AG04450 (cell line): Measurements from ENCODE around the gene MYOCD. TPM values are rescaled to one million over a fixed set of nuclear protein-coding genes. Genes with fewer than 3 reads are reported as not detected.

Experiments
- CTCF ChIA-PET: fragments of 300-600, 350-600 bp; formaldehyde crosslinking; extraction: SDS; loops from one replicate; lab custom pipeline; 2022; ENCODE audit warnings: antibody characterized with exemption, inconsistent platforms; lab: Charles Lee
- POLR2A ChIA-PET: fragments of 350-600 bp; formaldehyde crosslinking; extraction: SDS; loops from one replicate; lab custom pipeline; 2021; ENCODE audit warnings: antibody characterized with exemption, inconsistent platforms; lab: Yijun Ruan, JAX
- DNase-seq: peaks from one replicate; pipeline ENCODE4 v3.0.0-alpha.2; 2011; ENCODE audit warnings: low read depth, low spot score
- H3K27ac ChIP-seq: one replicate; pipeline ENCODE4 v1.5.1; 2012; ENCODE audit warnings: low read depth, low read length, control low read depth
- H3K27me3 ChIP-seq: one replicate; pipeline ENCODE4 v1.6.0; 2012; ENCODE audit warnings: low read length; ENCODE audit not compliant: control insufficient read depth, insufficient read depth
- H3K4me3 ChIP-seq: 2 replicates; pipeline ENCODE4 v1.5.1; 2011; ENCODE audit warnings: mild to moderate bottlenecking, low read depth, low read length, control low read depth
- H3K9me3 ChIP-seq: 2 replicates; pipeline ENCODE4 v1.5.1; 2012; ENCODE audit warnings: low read length; ENCODE audit not compliant: control insufficient read depth, insufficient read depth
- CTCF ChIP-seq: IDR thresholded peaks from 2 replicates; pipeline ENCODE4 v1.5.1; 2011; ENCODE audit warnings: low read depth, low read length, control low read depth, inconsistent platforms
- polyA plus RNA-seq: library from polyadenylated mRNA; depleted of rRNA; stranded (reverse); fragments of >200 nt; gene quantifications from 2 replicates; pipeline ENCODE4 v1.2.3, GENCODE V29; 2011

Gene MYOCD
- polyA plus RNA-seq, 1 experiment: 19.0 TPM

GRCh38 chr17:12719948-12720347, 54.3 kb downstream of the MYOCD start:
- CTCF ChIA-PET: interaction anchor here (1.1 to 1.6 kb wide), 2 partner anchors 22 to 468 kb away, joined by 3 to 4 read pairs; no protein-coding TSS in a partner anchor

GRCh38 chr17:12721581-12721980, 55.9 kb downstream of the MYOCD start:
- no peak overlapping the region for H3K4me3 ChIP-seq
- H3K27ac ChIP-seq: no peak overlapping the region
- no peak for DNase-seq
- POLR2A ChIA-PET: no interaction called here
- CTCF ChIA-PET: no interaction called here
- no peaks in the 10 kb centered on the region for H3K9me3 ChIP-seq
- no peaks in the 10 kb centered on the region for H3K27me3 ChIP-seq
- TF ChIP-seq CTCF: no peak

More at GRCh38 chr17:12719948-12720347, 54.3 kb downstream of the MYOCD start:
- no peaks in the 10 kb centered on the region for H3K9me3 ChIP-seq
- DNase-seq: no peak
- H3K27me3 ChIP-seq: no peaks in the 10 kb centered on the region
- POLR2A ChIA-PET: interaction anchor here (0.7 kb wide), 1 partner anchor 389 kb away, joined by 4 read pairs; no protein-coding TSS in a partner anchor
- no peak overlapping the region for H3K27ac ChIP-seq
- no peak overlapping the region for H3K4me3 ChIP-seq
- TF ChIP-seq CTCF: no peak

- POLR2A ChIA-PET: no interaction called here
- Histone ChIP-seq H3K9me3 (no peaks in the 10 kb centered on the region), H3K4me3 (no peak overlapping the region), H3K27me3 (no peaks in the 10 kb centered on the region), H3K27ac (no peak overlapping the region)
- CTCF ChIA-PET: interaction anchor here (1.0 kb wide), 1 partner anchor 177 kb away, joined by 3 read pairs; no protein-coding TSS in a partner anchor
- no peak for DNase-seq
- TF ChIP-seq CTCF: no peak
Observed at GRCh38 chr17:12722282-12722681, 56.6 kb downstream of the MYOCD start.

- ChIA-PET POLR2A (no interaction called here), CTCF (interaction anchor here (3.3 kb wide), 1 partner anchor 16 kb away, joined by 17 read pairs; no protein-coding TSS in a partner anchor)
- DNase-seq: no peak
- H3K4me3 ChIP-seq: no peak overlapping the region
- no peak for TF ChIP-seq CTCF
- H3K9me3 ChIP-seq: no peaks in the 10 kb centered on the region
- no peaks in the 10 kb centered on the region for H3K27me3 ChIP-seq
- peak overlapping the region; percentile 55 for H3K27ac ChIP-seq
Observed at GRCh38 chr17:12726131-12726530, 60.4 kb downstream of the MYOCD start.

GRCh38 chr17:12727076-12727760, 61.5 kb downstream of the MYOCD start:
- Histone ChIP-seq H3K9me3 (no peaks in the 10 kb centered on the region), H3K4me3 (no peak overlapping the region), H3K27me3 (no peaks in the 10 kb centered on the region), H3K27ac (peak overlapping the region; percentile 77)
- ChIA-PET CTCF (interaction anchor here (0.6 to 3.3 kb wide), 4 partner anchors 15 to 182 kb away, joined by 3 to 17 read pairs (median 4); no protein-coding TSS in a partner anchor), POLR2A (interaction anchor here (1.4 to 2.0 kb wide), 2 partner anchors 11 to 15 kb away, joined by 9 read pairs; no protein-coding TSS in a partner anchor)
- no peak for TF ChIP-seq CTCF
- peak; percentile 87 for DNase-seq
